Measurements from ENCODE around the gene DGCR2.

DNA sequence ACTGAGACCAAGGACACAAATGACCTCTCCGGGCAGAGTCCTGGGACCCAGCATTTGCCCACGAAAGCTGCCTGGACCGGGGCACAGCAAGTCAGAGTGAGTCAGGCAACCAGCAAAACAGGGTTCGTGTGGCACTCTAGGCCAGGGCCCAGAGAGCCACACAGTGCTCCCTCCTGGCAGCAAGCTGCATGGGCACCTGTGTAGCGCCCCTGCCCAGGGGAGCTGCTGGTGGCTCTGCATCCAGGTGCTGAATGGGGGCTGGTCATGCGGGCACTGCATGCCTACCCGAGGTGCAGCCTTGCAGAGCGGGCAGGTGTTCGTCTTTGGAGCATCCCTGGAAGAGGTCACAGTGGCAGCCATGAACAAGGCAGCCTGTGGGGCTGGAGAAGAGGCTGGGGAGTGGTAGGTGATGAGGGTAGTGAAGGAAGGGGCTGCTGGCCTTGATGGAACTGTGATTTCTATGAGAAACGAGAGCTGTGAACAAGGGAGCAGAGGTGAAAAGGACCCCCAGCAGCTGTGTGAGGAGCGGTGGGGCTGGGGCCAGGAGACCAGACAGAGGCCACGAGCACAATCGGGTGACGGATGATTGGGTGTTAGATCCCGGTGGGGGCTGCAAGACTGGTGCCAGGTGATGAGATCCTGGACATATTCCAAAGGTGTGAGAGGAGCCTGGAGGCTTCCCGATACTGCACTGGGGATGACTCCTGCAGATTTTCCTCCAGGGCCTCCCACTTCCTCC is 63.3 kb downstream of the DGCR2 start:
- TF ChIP-seq, protein P1, sequence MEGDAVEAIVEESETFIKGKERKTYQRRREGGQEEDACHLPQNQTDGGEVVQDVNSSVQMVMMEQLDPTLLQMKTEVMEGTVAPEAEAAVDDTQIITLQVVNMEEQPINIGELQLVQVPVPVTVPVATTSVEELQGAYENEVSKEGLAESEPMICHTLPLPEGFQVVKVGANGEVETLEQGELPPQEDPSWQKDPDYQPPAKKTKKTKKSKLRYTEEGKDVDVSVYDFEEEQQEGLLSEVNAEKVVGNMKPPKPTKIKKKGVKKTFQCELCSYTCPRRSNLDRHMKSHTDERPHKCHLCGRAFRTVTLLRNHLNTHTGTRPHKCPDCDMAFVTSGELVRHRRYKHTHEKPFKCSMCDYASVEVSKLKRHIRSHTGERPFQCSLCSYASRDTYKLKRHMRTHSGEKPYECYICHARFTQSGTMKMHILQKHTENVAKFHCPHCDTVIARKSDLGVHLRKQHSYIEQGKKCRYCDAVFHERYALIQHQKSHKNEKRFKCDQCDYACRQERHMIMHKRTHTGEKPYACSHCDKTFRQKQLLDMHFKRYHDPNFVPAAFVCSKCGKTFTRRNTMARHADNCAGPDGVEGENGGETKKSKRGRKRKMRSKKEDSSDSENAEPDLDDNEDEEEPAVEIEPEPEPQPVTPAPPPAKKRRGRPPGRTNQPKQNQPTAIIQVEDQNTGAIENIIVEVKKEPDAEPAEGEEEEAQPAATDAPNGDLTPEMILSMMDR (IDR thresholded peaks at IDR 0.05; ENCODE audit: low read length): no peak
- no peak for TF ChIP-seq EZH2 (optimal IDR thresholded peaks at IDR 0.05; ENCODE audit: low read depth, low read length)
